HEK293T (cell line): ENCODE results near the gene MON2.

Source experiments
- ARNT ChIP-seq: fragments of 450-650 bp; IDR thresholded peaks from 2 replicates; pipeline ENCODE4 v1.6.1; 2017; ENCODE audit warnings: mild to moderate bottlenecking
- BHLHE40 ChIP-seq: fragments of 450-650 bp; IDR thresholded peaks from 2 replicates; pipeline ENCODE4 v1.6.1; 2016; ENCODE audit warnings: mild to moderate bottlenecking, moderate library complexity, borderline replicate concordance
- L3MBTL2 ChIP-seq: fragments of 450-650 bp; conservative IDR thresholded peaks from 2 replicates; pipeline ENCODE4 v1.6.1; 2016; ENCODE audit warnings: mild to moderate bottlenecking
- NFRKB ChIP-seq: fragments of 450-650 bp; IDR thresholded peaks from 2 replicates; pipeline ENCODE4 v1.6.1; 2016; ENCODE audit warnings: mild to moderate bottlenecking, moderate library complexity
- SP1 ChIP-seq: fragments of 450-650 bp; IDR thresholded peaks from 2 replicates; pipeline ENCODE4 v1.6.1; 2017
- TARDBP ChIP-seq: fragments of 450-650 bp; IDR thresholded peaks from 2 replicates; pipeline ENCODE4 v1.6.1; 2016
- ZNF384 ChIP-seq: fragments of 450-650 bp; IDR thresholded peaks from 2 replicates; pipeline ENCODE4 v1.6.1; 2016

DNA sequence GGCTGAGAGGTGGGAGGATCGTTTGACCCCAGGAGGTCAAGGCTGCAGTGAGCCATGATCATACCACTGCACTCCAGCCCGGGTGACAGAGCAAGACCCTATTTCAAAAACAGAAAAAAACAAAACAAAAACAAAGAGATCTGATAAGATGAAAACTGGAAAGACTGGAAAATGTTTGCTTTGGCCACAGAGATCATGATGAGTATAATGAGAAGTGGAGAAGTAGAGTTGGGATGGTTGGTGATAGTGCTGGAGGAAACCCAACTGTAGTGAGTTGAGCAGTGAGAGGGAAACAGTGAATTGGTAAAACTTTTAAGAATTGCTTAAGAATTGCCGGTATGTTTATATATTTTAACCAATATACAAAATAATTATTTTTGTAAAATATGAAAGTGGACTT, 39.2 kb downstream of the MON2 start:
- TF ChIP-seq BHLHE40 (no peak), TARDBP (no peak), SP1 (no peak), NFRKB (no peak), ARNT (no peak), ZNF384 (no peak), L3MBTL2 (no peak)
